ENCODE results near the gene ITGAX.

DNA sequence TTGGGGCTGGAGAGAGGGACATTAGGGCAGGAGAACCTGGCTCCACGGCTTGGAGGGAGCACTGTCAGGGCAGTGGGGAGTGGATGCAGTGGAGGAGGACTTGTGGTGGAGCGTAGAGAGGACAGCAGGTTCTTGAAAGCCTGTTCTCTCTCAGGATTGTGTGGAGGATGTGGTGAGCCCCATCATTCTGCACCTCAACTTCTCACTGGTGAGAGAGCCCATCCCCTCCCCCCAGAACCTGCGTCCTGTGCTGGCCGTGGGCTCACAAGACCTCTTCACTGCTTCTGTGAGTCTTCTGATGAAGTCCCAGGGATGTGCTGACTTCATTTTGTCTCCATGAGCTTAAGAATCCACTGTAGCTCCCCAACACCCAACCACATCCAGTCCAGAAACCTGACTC lies 59.7 kb downstream of the ITGAX start:
- TF ChIP-seq CTCF (conservative IDR thresholded peaks at IDR 0.05; ENCODE audit: low read length) (no peak), EZH2phosphoT487 (IDR thresholded peaks at IDR 0.05; ENCODE audit: borderline replicate concordance) (no peak)
